DMS153 treated with DMSO at 0.1 percent for 48 hours (cell line): ENCODE measurements around the gene ATAD3A.
"Not testable (repeated sequence)": the region's sequence is repeated elsewhere in the genome, so short reads cannot be mapped to it uniquely, and the experiment has no call there.

Source experiments
- DNase-seq: peaks from one replicate; lab custom pipeline; 2025; ENCODE audit not compliant: unreplicated experiment; lab: John Stamatoyannopoulos, UW

Gene ATAD3A

DNA sequence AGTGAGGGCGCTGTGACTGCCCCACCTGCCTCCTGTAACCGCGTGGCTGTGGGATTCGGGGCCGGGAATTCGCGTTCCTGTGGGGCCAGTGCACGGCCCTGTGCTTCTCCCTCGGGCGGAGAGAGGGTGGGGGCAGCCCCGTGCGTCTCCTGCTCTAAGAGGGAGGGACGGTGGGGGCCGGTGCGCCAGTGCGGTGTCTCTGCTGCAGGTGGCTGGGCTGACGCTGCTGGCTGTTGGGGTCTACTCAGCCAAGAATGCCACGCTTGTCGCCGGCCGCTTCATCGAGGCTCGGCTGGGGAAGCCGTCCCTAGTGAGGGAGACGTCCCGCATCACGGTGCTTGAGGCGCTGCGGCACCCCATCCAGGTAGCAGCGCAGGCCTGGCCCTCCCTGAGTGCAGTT, 10.6 kb downstream of the ATAD3A start:
- not testable (repeated sequence) for DNase-seq

GRCh38 chr1:1523226-1523625, 11.3 kb downstream of the ATAD3A start:
- not testable (repeated sequence) for DNase-seq

DNA sequence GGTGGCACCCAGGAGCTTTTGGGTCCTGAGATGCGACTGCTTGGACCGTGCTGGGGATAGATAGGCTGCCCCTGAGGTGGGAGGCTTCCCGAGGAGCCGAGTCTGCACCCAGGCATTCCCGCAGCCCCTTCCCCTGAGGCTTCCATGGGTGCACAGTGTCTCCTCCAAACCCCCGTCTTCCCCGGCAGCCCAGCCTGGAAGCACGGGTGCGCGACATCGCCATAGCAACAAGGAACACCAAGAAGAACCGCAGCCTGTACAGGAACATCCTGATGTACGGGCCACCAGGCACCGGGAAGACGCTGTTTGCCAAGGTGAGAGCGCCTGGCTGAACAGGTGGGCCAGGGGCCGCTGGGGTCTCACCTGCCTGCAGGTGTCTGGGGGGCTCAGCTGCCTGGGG, 11.7 kb downstream of the ATAD3A start:
- not testable (repeated sequence) for DNase-seq

DNA sequence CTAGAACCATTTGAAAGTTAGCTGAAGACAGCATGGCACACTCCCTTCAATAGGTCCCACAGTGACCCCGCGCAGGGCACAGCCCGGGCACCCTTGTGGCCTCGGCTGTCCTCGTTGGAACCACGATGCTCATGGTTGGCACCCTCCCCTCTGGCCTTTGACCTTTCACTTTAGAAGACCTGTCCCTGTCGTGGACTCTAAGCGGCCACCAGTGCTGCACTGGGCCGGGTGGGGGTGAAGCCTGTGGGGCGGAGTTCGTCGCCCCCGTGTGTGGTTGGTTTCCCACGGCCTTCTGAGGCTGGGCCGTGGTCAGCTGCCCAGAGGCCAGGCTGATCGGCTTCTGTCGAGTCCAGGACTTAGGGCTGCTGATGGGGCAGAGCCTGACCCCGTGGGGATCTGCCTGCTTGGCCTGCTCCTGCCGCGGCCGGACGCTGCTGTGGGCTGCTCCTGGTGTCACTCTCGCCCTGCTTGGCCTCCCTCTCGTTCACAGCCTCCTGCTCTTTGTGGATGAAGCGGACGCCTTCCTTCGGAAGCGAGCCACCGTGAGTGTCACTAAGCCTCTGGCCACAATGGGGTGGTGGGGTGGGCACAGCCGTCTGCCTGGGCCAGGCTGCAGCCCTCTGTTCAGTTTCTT, 12.9 kb downstream of the ATAD3A start:
- not testable (repeated sequence) for DNase-seq

DNA sequence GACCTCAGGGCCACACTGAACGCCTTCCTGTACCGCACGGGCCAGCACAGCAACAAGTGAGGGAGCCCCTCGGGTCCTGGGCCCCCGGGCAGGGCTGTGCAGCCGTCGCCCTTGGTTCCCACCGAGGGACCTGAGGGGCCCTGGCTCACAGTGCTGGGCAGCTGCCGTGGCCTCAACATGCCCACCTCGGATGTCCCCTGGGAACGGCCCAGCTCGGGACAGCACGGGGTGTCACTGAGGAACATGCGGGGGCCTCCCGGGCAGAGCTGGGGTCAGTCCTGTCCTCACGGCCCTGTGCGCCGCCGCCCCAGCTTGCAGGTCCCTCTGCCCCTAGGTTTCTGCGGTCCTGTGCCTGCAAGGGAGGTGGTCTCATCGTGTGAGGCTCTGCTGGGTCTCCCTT, 14.5 kb downstream of the ATAD3A start:
- not testable (repeated sequence) for DNase-seq

- no peak for DNase-seq
Observed at GRCh38 chr1:1527092-1527816, 15.3 kb downstream of the ATAD3A start.

DNA sequence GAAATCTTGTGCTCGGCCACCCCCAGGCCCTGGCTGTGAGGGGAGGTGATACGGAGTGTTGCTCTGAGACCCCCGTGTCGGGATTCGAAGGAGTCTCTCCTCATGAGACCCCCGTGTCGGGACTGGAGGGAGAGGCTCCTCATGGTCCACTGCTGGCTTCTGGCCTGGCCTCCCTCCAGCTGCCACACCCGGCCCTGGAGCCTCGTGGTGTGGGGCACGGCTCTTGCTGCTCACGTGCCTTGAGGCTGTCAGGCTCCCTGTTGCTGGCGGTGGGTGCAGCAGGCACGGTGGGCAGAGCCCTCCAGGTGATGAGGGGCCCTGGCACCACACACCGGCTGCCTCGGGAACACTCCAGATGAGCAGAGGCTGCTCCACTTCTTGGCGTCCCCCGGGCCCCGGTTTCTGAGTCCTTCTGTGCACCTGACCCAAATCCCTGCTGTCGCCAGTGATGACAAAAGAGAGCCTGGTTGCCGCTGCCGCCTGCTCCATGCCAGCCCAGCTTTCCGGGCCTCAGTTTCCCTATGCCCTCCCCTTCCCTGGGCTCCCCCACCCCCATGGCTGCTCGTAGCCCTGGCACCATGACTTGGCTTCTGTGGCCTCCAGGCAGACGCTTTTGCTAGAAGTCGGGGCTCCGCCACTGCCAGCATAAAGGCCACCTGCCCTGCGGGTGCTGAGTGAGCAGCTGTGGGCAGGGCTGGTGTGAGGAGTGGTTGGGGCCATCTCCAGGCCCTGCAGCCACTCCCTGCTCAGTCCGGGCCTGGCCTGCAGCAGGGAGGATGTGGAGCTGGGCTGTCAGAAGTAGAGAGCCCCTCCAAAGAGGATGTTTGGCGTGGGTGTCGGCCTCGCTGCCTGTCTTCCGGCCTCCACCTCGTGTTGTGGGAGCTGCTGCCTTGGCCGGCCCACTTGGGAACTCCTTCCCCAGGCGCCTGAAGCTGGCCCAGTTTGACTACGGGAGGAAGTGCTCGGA, 16.6 kb downstream of the ATAD3A start:
- no peak for DNase-seq

GRCh38 chr1:1529321-1529720, 17.4 kb downstream of the ATAD3A start:
- no peak for DNase-seq

DNA sequence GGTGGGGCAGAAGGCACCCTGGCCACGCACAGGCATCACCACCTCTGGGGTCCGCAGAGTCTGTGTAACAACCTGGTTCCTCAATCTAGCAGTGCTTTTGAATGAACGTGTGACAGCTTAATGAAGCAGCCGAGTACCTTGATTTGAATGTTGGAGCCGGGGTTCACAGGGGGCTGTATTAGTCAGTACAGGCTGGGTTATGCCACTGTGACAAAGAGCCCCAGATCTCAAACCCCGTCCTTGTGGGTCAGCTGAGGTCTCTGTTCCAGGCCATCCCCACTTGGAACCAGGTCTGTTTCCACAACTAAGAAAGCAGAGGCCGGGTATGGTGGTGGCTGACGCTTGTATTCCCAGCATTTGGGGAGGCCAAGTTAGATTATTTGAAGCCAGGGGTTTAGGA, 18.0 kb downstream of the ATAD3A start:
- no peak for DNase-seq

GRCh38 chr1:1531947-1532346, 20.0 kb downstream of the ATAD3A start:
- no peak for DNase-seq

GRCh38 chr1:1533176-1533893, 21.4 kb downstream of the ATAD3A start:
- not testable (repeated sequence) for DNase-seq

- not testable (repeated sequence) for DNase-seq
Observed at GRCh38 chr1:1533894-1534291, 21.9 kb downstream of the ATAD3A start.

DNA sequence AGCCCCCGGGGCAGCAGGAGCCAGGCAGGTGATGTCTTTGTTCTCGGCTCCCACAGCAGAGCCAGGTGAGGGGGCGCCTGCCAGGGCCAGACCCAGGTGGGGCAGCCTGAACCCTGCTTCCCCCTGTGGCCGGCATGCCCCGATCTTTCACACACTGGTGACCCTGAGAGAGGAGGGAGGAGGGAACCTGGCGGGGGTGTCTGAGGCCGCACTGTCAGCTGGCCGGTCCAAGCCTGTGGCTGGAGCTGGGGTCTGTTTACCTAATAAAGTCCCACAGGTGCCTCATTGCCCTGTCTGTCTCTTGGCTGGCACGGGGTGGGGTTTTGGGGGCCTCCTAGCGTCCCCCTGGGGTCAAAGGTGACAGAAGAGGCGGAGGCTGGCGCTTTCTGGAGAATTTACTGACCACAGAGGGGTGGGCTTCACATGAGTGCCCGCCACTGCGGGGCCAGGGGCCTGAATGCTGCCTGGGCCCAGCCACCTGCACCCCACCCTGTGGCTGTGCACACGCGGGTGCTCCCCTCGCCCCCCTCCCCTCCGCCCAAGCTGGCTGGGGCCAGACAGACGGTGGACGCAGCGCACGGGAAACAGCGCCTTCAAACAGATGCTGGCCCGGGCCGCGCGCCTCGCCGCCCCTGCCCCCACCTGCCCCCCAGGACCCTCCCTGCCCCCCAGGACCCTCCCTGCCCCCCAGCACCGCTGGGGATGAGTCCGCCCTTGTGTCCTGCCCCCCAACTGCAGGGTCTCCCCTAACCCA, 22.6 kb downstream of the ATAD3A start:
- DNase-seq, result no peak

DNA sequence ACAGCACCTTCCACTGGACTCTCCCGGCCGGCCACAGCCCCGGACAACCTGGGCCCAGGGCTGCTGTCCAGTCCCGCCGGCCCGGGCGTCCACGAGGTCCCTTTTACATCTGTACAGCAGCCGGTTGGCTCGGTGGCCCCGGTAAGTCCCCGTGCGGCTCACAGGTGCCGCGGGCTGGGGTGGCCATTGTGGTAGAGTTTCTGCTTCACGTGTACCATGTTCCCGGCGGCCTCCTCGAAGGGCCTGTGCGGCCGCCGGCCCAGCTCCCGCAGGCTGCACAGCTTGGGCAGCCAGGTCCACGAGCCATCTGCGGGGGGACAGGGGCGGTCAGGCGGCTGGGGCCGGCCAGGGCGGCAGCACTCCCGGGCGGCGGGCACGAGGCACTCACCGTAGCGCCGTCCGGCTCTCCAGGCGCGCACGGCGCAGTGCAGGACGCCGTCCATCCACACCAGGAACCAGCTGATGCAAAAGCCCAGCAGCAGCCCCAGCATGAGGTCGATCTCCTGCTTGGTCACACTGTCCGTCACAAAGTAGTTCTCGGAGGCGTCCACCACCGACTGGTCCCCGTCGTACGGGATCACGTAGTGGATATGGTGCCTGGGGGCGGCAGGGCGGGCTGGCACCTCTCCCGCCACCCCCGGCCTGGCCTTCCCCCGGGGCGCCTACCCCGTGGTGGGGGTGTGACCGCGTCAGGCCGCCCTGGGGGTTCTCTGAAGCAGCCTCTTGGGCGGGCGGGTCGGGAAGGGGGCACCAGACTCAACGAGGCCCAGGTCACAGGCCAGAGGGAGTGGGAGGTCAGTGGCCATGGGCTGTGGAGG, 23.4 kb downstream of the ATAD3A start:
- no peak for DNase-seq

- DNase-seq, result no peak
Observed at GRCh38 chr1:1536019-1536937, 24.3 kb downstream of the ATAD3A start.

- no peak for DNase-seq
Observed at GRCh38 chr1:1536938-1537546, 25.1 kb downstream of the ATAD3A start.

- no peak for DNase-seq
Observed at GRCh38 chr1:1537626-1538250, 25.8 kb downstream of the ATAD3A start.
